Fibroblast of lung (primary cell): ENCODE data around the gene IGSF9B. TPM values are rescaled to one million over a fixed set of nuclear protein-coding genes. Genes with fewer than 3 reads are reported as not detected.
A peak's percentile ranks its signal among the peaks of the same experiment; 100 is the strongest.

ENCODE experiments used
- DNase-seq, 2 donors: peaks; one replicate each; pipeline versions ENCODE4 v3.0.0 to v3.0.0-alpha.2; 2010; ENCODE audit warnings: low read depth in 2 of 2
- H2AFZ ChIP-seq: 2 replicates; pipeline ENCODE4 v1.5.1; 2012; ENCODE audit warnings: low read length, control low read depth, inconsistent platforms
- H3K27ac ChIP-seq: 2 replicates; pipeline ENCODE4 v1.5.1; 2011; ENCODE audit warnings: low read length, control low read depth; ENCODE audit not compliant: insufficient read depth
- H3K27me3 ChIP-seq: 2 replicates; pipeline ENCODE4 v1.5.1; 2011; ENCODE audit warnings: mild to moderate bottlenecking, low read length; ENCODE audit not compliant: control insufficient read depth, insufficient read depth
- H3K36me3 ChIP-seq: 2 replicates; pipeline ENCODE4 v1.5.1; 2011; ENCODE audit warnings: low read length; ENCODE audit not compliant: control insufficient read depth, insufficient read depth
- H3K4me1 ChIP-seq: 2 replicates; pipeline ENCODE4 v1.5.1; 2011; ENCODE audit warnings: low read length; ENCODE audit not compliant: control insufficient read depth, insufficient read depth; ENCODE audit errors: extremely low read depth
- H3K4me2 ChIP-seq: 2 replicates; pipeline ENCODE4 v1.5.1; 2011; ENCODE audit warnings: low read length, control low read depth; ENCODE audit not compliant: insufficient read depth; ENCODE audit errors: extremely low read depth
- H3K4me3 ChIP-seq, 4 experiments: fragments of 200-600 bp in 1 of 4; sonication (generic) in 1 of 4; replicated peaks in 1 of 4; 2 replicates each; pipeline ENCODE4 v1.5.1; 2011 to 2016; ENCODE audit warnings: low read length in 4 of 4, low read depth in 3 of 4, mild to moderate bottlenecking in 3 of 4, control low read depth in 2 of 4, inconsistent platforms in 1 of 4, mixed read lengths in 1 of 4; ENCODE audit not compliant: insufficient read depth in 1 of 4; ENCODE audit errors: control extremely low read depth in 1 of 4
- H3K79me2 ChIP-seq: 2 replicates; pipeline ENCODE4 v1.5.1; 2012; ENCODE audit warnings: mild to moderate bottlenecking, low read length, inconsistent platforms; ENCODE audit not compliant: control insufficient read depth, insufficient read depth
- H3K9ac ChIP-seq: 2 replicates; pipeline ENCODE4 v1.5.1; 2011; ENCODE audit warnings: mild to moderate bottlenecking, low read length, control low read depth; ENCODE audit not compliant: insufficient read depth
- H3K9me3 ChIP-seq: 2 replicates; pipeline ENCODE4 v1.5.1; 2012; ENCODE audit warnings: low read depth, low read length; ENCODE audit not compliant: control insufficient read depth, insufficient read depth
- H4K20me1 ChIP-seq: 2 replicates; pipeline ENCODE4 v1.5.1; 2011; ENCODE audit warnings: low read length; ENCODE audit not compliant: control insufficient read depth, insufficient read depth; ENCODE audit errors: extremely low read depth
- CTCF ChIP-seq, 2 donors: IDR thresholded peaks in 1 of 2; conservative IDR thresholded peaks in 1 of 2; 1 replicate in 1 of 2; 2 replicates in 1 of 2; pipeline ENCODE4 v1.5.1; 2011 to 2012; ENCODE audit warnings: low read length in 2 of 2, control low read depth in 1 of 2, inconsistent platforms in 1 of 2, low read depth in 1 of 2, mild to moderate bottlenecking in 1 of 2
- EZH2 ChIP-seq: IDR thresholded peaks from 2 replicates; pipeline ENCODE4 v1.5.1; 2012; ENCODE audit warnings: low read length, control low read depth, mild to moderate bottlenecking; ENCODE audit errors: missing control alignments
- polyA plus RNA-seq, 2 donors: library from polyadenylated mRNA; depleted of rRNA in 1 of 2; stranded (reverse) in 1 of 2; unstranded in 1 of 2; fragments of >200 nt; gene quantifications; 2 replicates each; pipeline ENCODE4 v1.2.1, GENCODE V29; 2011 to 2012; ENCODE audit warnings: missing spikeins in 1 of 2
- total RNA-seq: library from RNA; depleted of rRNA; stranded (reverse); fragments of >200 nt; gene quantifications from 2 replicates; pipeline ENCODE4 v1.2.1, GENCODE V29; 2014

Gene IGSF9B
- total and polyA plus RNA-seq, 2 donors (not counting 1 experiment from before 2014, with no cell fraction given), result under 0.01 TPM; not detected in 1

- H3K36me3 ChIP-seq, result no peaks in the 10 kb centered on the region
- no peak overlapping the region for H3K27ac ChIP-seq
- no peaks in the 10 kb centered on the region for H3K4me1 ChIP-seq
- H3K9me3 ChIP-seq, result no peaks in the 10 kb centered on the region
- H3K4me2 ChIP-seq, result no peak overlapping the region
- DNase-seq, result no peak
- TF ChIP-seq CTCF (conservative IDR thresholded peaks at IDR 0.05 in 1 of 2, IDR thresholded peaks at IDR 0.05 in 1 of 2; ENCODE audit: low read depth in 1 of 2, low read length in 2 of 2) (no peak), EZH2 (no peak)
- no peak overlapping the region for H3K4me3 ChIP-seq
- no peak overlapping the region for H2AFZ ChIP-seq
- H3K27me3 ChIP-seq, result no peaks in the 10 kb centered on the region
- H3K79me2 ChIP-seq, result no peaks in the 10 kb centered on the region
- H3K9ac ChIP-seq, result no peak overlapping the region
- no peaks in the 10 kb centered on the region for H4K20me1 ChIP-seq
These were observed 7.6 kb upstream of the IGSF9B start for GRCh38 chr11:133964356-133964755.

GRCh38 chr11:133961890-133962289, 5.1 kb upstream of the IGSF9B start:
- Histone ChIP-seq H3K27me3 (peaks cover 12% of the 10 kb centered on the region), H3K9me3 (no peaks in the 10 kb centered on the region), H3K36me3 (no peaks in the 10 kb centered on the region), H3K27ac (no peak overlapping the region), H3K9ac (no peak overlapping the region), H4K20me1 (no peaks in the 10 kb centered on the region), H3K4me3 (no peak overlapping the region), H2AFZ (no peak overlapping the region), H3K79me2 (no peaks in the 10 kb centered on the region), H3K4me2 (no peak overlapping the region), H3K4me1 (no peaks in the 10 kb centered on the region)
- DNase-seq, result no peak
- no peak for TF ChIP-seq EZH2
- TF ChIP-seq CTCF (conservative IDR thresholded peaks at IDR 0.05 in 1 of 2, IDR thresholded peaks at IDR 0.05 in 1 of 2; ENCODE audit: low read depth in 1 of 2, low read length in 2 of 2), result no peak

GRCh38 chr11:133957900-133958299, 1.1 kb upstream of the IGSF9B start:
- TF ChIP-seq EZH2, result no peak
- TF ChIP-seq CTCF (conservative IDR thresholded peaks at IDR 0.05 in 1 of 2, IDR thresholded peaks at IDR 0.05 in 1 of 2; ENCODE audit: low read depth in 1 of 2, low read length in 2 of 2), result no peak
- Histone ChIP-seq H3K27ac (no peak overlapping the region), H4K20me1 (no peaks in the 10 kb centered on the region), H3K9me3 (no peaks in the 10 kb centered on the region), H3K4me1 (no peaks in the 10 kb centered on the region), H3K4me2 (no peak overlapping the region), H3K79me2 (no peaks in the 10 kb centered on the region), H2AFZ (no peak overlapping the region), H3K4me3 (no peak overlapping the region), H3K9ac (no peak overlapping the region), H3K27me3 (peaks cover 27% of the 10 kb centered on the region), H3K36me3 (no peaks in the 10 kb centered on the region)
- DNase-seq, result peak in 1 of 2 donors; percentile 61
